Choroid plexus epithelial cell (primary cell): ENCODE results near the gene SAMD15.
"Not testable (repeated sequence)": the region's sequence is repeated elsewhere in the genome, so short reads cannot be mapped to it uniquely, and the experiment has no call there.

Source experiments
- DNase-seq: peaks from one replicate; pipeline ENCODE4 v3.0.0-alpha.2; 2010; ENCODE audit warnings: low read depth
- H3K4me3 ChIP-seq: 2 replicates; pipeline ENCODE4 v1.5.1; 2011; ENCODE audit warnings: low read depth, mild to moderate bottlenecking, control low read depth, low read length, moderate library complexity
- TF ChIP-seq, protein P1 (sequence below): conservative IDR thresholded peaks from 2 replicates; pipeline ENCODE4 v1.5.1; 2011; ENCODE audit warnings: low read depth, mild to moderate bottlenecking, control low read depth, inconsistent platforms, low read length, moderate library complexity

Gene SAMD15

DNA sequence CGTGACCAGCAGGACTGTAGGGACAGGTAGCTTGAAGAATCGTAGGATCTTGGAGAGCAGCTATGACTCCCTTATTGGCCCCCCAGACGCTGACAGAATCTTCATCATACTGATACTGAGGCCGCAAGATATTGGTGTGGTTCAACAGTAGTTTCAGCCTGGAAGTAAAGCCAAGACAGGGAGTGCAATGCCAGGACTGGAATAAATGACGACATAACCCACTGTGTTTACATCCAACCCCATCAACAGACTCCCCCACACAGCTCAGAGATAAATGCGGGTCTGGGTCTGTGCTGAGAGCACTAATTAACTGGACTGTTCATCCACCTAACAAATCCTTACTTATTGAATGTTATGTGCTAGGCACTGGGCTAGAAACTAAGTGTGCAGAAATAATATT is 29.5 kb downstream of the SAMD15 start:
- H3K4me3 ChIP-seq: no peak overlapping the region
- TF ChIP-seq, protein P1, sequence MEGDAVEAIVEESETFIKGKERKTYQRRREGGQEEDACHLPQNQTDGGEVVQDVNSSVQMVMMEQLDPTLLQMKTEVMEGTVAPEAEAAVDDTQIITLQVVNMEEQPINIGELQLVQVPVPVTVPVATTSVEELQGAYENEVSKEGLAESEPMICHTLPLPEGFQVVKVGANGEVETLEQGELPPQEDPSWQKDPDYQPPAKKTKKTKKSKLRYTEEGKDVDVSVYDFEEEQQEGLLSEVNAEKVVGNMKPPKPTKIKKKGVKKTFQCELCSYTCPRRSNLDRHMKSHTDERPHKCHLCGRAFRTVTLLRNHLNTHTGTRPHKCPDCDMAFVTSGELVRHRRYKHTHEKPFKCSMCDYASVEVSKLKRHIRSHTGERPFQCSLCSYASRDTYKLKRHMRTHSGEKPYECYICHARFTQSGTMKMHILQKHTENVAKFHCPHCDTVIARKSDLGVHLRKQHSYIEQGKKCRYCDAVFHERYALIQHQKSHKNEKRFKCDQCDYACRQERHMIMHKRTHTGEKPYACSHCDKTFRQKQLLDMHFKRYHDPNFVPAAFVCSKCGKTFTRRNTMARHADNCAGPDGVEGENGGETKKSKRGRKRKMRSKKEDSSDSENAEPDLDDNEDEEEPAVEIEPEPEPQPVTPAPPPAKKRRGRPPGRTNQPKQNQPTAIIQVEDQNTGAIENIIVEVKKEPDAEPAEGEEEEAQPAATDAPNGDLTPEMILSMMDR: no peak
- DNase-seq: no peak

DNA sequence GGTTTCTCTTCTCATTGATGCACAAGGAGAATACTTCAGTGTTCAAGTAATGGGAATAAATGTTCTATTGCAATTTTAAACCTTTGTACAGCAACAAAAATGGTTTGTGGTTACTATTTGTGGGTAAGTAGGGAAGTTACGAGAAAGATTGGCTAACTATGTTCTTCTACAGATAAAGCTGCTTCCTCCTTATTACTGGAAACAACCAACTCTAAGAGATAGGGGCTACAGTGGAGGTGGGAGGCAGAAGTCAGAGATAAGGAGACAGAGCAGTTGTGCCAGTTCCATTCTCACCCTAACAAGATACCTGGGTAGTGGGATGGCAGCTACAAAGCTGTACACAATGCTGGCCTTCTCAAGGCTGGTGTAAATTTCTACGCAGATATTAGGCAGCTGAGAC is 30.0 kb downstream of the SAMD15 start:
- H3K4me3 ChIP-seq: no peak overlapping the region
- TF ChIP-seq, protein P1: no peak
- peak; percentile 18 for DNase-seq

DNA sequence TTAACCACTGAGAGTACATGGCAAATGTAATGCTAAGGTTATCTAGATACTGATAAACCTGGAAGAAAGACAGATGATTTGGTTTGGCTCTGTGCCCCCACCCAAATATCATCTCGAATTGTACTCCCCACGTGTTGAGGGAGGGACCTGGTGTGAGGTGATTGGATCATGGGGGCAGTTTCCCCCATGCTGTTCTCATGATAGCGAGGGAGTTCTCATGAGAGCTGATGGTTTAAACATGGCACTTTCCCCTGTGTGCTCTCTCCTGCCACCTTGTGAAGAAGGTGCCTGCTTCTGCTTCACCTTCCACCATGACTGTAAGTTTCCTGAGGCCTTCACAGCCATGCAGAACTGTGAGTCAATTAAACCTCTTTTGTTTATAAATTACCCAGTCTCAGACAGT is 32.0 kb downstream of the SAMD15 start:
- H3K4me3 ChIP-seq: no peak overlapping the region
- TF ChIP-seq, protein P1: peak; percentile 60
- DNase-seq: peak; percentile 52

DNA sequence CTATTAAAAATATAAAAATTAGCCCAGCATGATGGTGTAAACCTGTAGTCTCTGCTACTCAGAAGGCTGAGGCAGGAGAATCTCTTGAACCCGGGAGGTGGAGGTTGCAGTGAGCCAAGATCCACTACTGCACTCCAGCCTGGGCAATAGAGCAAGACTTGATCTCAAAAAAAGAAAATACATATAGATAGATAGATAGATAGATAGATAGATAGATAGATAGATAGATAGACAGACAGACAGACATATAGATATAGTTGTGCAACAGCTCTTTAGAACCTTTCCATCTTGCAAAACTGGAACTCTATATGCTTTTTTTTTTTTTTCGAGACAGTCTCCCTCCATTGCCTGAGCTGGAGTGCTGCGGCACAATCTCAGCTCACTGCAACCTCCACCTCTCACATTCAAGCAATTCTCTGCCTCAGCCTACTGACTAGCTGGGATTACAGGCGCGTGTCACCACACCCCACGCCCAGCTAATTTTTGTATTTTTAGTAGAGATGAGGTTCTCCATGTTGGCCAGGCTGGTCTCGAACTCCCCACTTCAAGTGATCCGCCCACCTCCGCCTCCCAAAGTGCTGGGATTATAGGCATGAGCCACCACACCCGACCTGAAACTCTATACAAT is 38.3 kb downstream of the SAMD15 start:
- not testable (repeated sequence) for DNase-seq, H3K4me3 ChIP-seq

DNA sequence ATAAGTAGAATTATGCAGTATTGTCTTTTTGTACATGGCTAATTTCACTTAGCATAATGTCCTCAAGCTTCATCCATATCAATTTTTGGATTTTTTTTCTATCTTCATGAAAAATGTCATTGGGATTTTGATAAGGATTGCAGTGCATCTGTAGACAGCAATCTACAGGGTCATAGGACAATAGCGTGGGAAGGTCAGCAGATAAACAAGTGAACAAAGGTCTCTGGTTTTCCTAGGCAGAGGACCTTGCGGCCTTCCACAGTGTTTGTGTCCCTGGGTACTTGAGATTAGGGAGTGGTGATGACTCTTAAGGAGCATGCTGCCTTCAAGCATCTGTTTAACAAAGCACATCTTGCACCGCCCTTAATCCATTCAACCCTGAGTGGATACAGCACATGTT is 38.9 kb downstream of the SAMD15 start:
- H3K4me3 ChIP-seq, DNase-seq: not testable (repeated sequence)

DNA sequence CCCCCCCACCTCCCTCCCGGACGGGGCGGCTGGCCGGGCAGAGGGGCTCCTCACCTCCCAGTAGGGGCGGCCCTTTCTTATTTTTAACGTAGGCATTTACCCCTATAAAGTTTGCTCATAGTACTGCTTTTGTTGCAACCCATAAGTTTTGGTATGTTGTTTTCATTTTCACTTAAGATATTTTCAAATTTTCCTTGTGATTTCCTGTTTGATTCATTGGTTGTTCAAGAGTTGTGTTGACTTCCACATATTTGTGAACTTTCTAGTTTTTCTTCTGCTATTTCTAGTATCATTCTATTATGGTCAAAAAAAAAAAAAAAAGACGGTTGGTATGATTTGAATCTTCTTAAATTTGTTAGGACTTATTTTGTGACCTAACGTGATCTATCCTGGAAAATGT is 39.7 kb downstream of the SAMD15 start:
- no peak overlapping the region for H3K4me3 ChIP-seq
- TF ChIP-seq, protein P1: no peak
- DNase-seq: no peak

DNA sequence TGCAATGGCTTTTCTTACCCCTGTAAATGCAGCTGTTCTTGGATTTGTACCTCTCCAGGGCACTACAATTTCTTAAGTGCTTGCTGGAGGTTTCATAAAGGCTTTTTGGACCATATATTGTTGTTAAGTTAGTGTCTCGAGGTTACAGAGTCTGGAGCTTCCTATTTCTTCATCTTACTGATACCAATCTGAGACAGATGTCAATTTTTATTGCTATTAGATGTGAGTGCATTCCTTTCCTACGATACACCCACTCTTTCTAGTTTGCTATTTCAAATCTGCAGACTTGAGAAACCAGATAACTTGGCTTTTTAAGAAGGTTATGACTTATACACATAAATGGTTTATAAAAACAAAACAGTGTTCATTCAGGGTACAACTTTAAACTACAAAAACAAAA is 44.0 kb downstream of the SAMD15 start:
- no peak overlapping the region for H3K4me3 ChIP-seq
- DNase-seq: peak; percentile 33
- TF ChIP-seq, protein P1: no peak

DNA sequence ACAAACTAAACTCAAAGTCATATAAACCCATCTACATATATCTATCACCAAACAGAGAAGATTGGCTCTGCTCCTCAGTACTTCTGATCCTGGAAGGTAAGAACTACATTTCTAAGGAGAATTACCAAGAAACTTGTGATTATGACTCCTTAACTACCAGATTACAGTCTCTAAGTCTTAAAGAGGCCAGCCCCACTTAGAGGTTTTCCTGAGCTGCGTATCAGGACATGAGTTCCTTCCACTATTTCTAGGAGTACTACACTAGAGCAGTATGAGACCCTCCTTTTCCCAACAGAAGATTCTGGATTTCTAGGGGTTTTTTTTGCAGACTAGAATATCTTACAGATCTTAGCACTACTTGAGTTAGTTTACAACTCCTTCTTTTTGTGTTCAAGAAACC is 46.2 kb downstream of the SAMD15 start, which contains the start of gene NOXRED1:
Gene NOXRED1, minus strand, starts transcription at position 101 of the 400 bp plus-strand sequence. CDS start 634 bp downstream, outside the sequence.
- TF ChIP-seq, protein P1: no peak
- DNase-seq: no peak
- no peak within 1 kb of the TSS for H3K4me3 ChIP-seq
